ENCODE measurements around the gene EIF4B. TPM values are rescaled to one million over a fixed set of nuclear protein-coding genes. Genes with fewer than 3 reads are reported as not detected.

Gene EIF4B
- total and polyA plus RNA-seq, 2 of the 13 experiments (the other 11 are each of a cell fraction or from before 2014, with no cell fraction given): 416 to 548 TPM

DNA sequence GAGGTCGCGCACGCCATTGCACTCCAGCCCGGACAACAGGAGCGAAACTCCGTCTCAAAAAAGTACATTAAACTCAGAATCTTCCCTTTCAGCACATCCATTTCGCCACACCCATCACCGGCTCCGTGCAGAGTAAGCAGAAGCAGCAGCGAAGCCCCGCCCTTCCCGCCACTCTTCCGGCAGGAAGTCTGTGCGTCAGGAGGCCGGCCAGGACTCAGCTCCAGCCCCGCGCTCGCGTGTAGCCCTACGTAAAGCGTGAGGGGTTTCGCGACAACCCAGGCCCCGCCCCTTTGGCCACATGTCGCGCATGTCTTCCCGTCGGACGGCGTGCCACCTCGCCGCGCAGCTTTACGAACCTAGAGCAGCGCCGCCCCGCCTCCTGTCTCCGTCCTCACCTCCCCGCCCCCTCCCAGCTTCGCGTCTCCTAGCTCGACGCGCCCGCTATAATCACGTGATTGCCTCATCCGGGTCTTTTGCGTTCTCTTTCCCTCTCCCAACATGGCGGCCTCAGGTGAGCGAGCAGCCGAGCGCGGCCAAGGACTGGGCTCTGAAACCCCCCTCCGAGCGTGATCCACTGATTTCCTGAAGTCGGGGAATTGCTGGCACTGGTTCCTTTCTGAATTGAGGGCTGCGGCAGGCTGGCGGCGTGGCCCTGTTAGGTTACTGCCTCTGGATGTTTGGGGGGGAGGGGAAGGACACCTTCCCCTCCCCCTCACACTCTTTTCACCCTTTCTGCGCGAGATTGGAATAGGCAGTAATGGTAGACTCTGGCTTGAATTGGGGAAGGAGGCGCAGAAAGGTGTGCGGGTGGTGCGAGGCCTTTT is at the start of gene EIF4B (continued):
- peak; percentile 80 for TF ChIP-seq HDAC2 (CRISPR knock-in tag; IDR thresholded peaks at IDR 0.05)
- TF ChIP-seq NR2F2 (IDR thresholded peaks at IDR 0.05; ENCODE audit: borderline replicate concordance, low read depth): no peak
- no peak for TF ChIP-seq ZNF564 (CRISPR knock-in tag; IDR thresholded peaks at IDR 0.05)
- TF ChIP-seq, protein P1, sequence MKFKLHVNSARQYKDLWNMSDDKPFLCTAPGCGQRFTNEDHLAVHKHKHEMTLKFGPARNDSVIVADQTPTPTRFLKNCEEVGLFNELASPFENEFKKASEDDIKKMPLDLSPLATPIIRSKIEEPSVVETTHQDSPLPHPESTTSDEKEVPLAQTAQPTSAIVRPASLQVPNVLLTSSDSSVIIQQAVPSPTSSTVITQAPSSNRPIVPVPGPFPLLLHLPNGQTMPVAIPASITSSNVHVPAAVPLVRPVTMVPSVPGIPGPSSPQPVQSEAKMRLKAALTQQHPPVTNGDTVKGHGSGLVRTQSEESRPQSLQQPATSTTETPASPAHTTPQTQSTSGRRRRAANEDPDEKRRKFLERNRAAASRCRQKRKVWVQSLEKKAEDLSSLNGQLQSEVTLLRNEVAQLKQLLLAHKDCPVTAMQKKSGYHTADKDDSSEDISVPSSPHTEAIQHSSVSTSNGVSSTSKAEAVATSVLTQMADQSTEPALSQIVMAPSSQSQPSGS (CRISPR knock-in tag; IDR thresholded peaks at IDR 0.05): peak; percentile 78
- no peak for TF ChIP-seq ZNF850 (CRISPR knock-in tag; conservative IDR thresholded peaks at IDR 0.05)
- TF ChIP-seq, protein P2, sequence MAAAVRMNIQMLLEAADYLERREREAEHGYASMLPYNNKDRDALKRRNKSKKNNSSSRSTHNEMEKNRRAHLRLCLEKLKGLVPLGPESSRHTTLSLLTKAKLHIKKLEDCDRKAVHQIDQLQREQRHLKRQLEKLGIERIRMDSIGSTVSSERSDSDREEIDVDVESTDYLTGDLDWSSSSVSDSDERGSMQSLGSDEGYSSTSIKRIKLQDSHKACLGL (CRISPR knock-in tag; IDR thresholded peaks at IDR 0.05): peak; percentile 57
- TF ChIP-seq ARID2 (CRISPR knock-in tag; IDR thresholded peaks at IDR 0.05; ENCODE audit: borderline replicate concordance): peak; percentile 47; the same call in 1 of the 2 replicates
- TF ChIP-seq NAIF1 (CRISPR knock-in tag; IDR thresholded peaks at IDR 0.05; ENCODE audit: borderline replicate concordance): no peak
- no peak for TF ChIP-seq SALL2 (CRISPR knock-in tag; IDR thresholded peaks at IDR 0.05)
- no peak for TF ChIP-seq SUZ12 (IDR thresholded peaks at IDR 0.05; ENCODE audit: low read depth, low read length)
- TF ChIP-seq U2AF1 (optimal IDR thresholded peaks at IDR 0.05; ENCODE audit: low read depth, low read length): no peak
- 0 out of 2 replicates have a peak, but pooled peaks have one; percentile 46 for TF ChIP-seq KDM2A (CRISPR knock-in tag; IDR thresholded peaks at IDR 0.05; ENCODE audit: borderline replicate concordance, low read depth)
- no peak for TF ChIP-seq FOXJ3 (CRISPR knock-in tag; IDR thresholded peaks at IDR 0.05; ENCODE audit: borderline replicate concordance)
- TF ChIP-seq, protein P3, sequence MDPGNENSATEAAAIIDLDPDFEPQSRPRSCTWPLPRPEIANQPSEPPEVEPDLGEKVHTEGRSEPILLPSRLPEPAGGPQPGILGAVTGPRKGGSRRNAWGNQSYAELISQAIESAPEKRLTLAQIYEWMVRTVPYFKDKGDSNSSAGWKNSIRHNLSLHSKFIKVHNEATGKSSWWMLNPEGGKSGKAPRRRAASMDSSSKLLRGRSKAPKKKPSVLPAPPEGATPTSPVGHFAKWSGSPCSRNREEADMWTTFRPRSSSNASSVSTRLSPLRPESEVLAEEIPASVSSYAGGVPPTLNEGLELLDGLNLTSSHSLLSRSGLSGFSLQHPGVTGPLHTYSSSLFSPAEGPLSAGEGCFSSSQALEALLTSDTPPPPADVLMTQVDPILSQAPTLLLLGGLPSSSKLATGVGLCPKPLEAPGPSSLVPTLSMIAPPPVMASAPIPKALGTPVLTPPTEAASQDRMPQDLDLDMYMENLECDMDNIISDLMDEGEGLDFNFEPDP (CRISPR knock-in tag; conservative IDR thresholded peaks at IDR 0.05): no peak
- no peak for TF ChIP-seq GFI1 (CRISPR knock-in tag; IDR thresholded peaks at IDR 0.05; ENCODE audit: borderline replicate concordance)
- TF ChIP-seq, protein P4, sequence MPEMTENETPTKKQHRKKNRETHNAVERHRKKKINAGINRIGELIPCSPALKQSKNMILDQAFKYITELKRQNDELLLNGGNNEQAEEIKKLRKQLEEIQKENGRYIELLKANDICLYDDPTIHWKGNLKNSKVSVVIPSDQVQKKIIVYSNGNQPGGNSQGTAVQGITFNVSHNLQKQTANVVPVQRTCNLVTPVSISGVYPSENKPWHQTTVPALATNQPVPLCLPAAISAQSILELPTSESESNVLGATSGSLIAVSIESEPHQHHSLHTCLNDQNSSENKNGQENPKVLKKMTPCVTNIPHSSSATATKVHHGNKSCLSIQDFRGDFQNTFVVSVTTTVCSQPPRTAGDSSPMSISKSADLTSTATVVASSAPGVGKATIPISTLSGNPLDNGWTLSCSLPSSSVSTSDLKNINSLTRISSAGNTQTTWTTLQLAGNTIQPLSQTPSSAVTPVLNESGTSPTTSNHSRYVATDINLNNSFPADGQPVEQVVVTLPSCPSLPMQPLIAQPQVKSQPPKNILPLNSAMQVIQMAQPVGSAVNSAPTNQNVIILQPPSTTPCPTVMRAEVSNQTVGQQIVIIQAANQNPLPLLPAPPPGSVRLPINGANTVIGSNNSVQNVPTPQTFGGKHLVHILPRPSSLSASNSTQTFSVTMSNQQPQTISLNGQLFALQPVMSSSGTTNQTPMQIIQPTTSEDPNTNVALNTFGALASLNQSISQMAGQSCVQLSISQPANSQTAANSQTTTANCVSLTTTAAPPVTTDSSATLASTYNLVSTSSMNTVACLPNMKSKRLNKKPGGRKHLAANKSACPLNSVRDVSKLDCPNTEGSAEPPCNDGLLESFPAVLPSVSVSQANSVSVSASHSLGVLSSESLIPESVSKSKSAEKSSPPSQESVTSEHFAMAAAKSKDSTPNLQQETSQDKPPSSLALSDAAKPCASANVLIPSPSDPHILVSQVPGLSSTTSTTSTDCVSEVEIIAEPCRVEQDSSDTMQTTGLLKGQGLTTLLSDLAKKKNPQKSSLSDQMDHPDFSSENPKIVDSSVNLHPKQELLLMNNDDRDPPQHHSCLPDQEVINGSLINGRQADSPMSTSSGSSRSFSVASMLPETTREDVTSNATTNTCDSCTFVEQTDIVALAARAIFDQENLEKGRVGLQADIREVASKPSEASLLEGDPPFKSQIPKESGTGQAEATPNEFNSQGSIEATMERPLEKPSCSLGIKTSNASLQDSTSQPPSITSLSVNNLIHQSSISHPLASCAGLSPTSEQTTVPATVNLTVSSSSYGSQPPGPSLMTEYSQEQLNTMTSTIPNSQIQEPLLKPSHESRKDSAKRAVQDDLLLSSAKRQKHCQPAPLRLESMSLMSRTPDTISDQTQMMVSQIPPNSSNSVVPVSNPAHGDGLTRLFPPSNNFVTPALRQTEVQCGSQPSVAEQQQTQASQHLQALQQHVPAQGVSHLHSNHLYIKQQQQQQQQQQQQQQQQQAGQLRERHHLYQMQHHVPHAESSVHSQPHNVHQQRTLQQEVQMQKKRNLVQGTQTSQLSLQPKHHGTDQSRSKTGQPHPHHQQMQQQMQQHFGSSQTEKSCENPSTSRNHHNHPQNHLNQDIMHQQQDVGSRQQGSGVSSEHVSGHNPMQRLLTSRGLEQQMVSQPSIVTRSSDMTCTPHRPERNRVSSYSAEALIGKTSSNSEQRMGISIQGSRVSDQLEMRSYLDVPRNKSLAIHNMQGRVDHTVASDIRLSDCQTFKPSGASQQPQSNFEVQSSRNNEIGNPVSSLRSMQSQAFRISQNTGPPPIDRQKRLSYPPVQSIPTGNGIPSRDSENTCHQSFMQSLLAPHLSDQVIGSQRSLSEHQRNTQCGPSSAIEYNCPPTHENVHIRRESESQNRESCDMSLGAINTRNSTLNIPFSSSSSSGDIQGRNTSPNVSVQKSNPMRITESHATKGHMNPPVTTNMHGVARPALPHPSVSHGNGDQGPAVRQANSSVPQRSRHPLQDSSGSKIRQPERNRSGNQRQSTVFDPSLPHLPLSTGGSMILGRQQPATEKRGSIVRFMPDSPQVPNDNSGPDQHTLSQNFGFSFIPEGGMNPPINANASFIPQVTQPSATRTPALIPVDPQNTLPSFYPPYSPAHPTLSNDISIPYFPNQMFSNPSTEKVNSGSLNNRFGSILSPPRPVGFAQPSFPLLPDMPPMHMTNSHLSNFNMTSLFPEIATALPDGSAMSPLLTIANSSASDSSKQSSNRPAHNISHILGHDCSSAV (CRISPR knock-in tag; IDR thresholded peaks at IDR 0.05; ENCODE audit: borderline replicate concordance): no peak
- no peak for TF ChIP-seq ZNF616 (CRISPR knock-in tag; IDR thresholded peaks at IDR 0.05; ENCODE audit: low read depth)
- peak; percentile 67; the same call in 1 of the 2 replicates for TF ChIP-seq ZNF614 (CRISPR knock-in tag; IDR thresholded peaks at IDR 0.05; ENCODE audit: borderline replicate concordance)
